ENCODE data around the gene UNC13A. TPM values are rescaled to one million over a fixed set of nuclear protein-coding genes. Genes with fewer than 3 reads are reported as not detected.

Gene UNC13A
- polyA plus RNA-seq, 1 donor from 2014 or later: 7.8 TPM

- H3K9me3 ChIP-seq (ENCODE audit: low read length): no peaks in the 10 kb centered on the region
- H2AFZ ChIP-seq (ENCODE audit: low read depth, low read length): no peak overlapping the region
- no peaks in the 10 kb centered on the region for H4K20me1 ChIP-seq (ENCODE audit: insufficient read depth)
- H3F3A ChIP-seq (ENCODE audit: insufficient read depth, low read length, poor library complexity, severe bottlenecking): no peaks in the 10 kb centered on the region
- no peak overlapping the region for H3K4me3 ChIP-seq (ENCODE audit: low read length)
- no peak overlapping the region for H3K4me2 ChIP-seq (ENCODE audit: low read length)
- H3K79me2 ChIP-seq (replicated peaks; ENCODE audit: insufficient read depth, low read length): no peaks in the 10 kb centered on the region
- no peaks in the 10 kb centered on the region for H3K36me3 ChIP-seq (ENCODE audit: insufficient read depth, low read length)
- H3K9me2 ChIP-seq (ENCODE audit: insufficient read depth, low read length): no peaks in the 10 kb centered on the region
- TF ChIP-seq RAD21 (conservative IDR thresholded peaks at IDR 0.05): no peak
- no peak for TF ChIP-seq EP300 (conservative IDR thresholded peaks at IDR 0.05; ENCODE audit: poor library complexity, severe bottlenecking)
- TF ChIP-seq TAF1 (IDR thresholded peaks at IDR 0.05; ENCODE audit: low read depth): no peak
- no peak for TF ChIP-seq CTCF (IDR thresholded peaks at IDR 0.05; ENCODE audit: poor library complexity, severe bottlenecking)
- no peak for TF ChIP-seq SMC3 (conservative IDR thresholded peaks at IDR 0.05; ENCODE audit: poor library complexity)
- TF ChIP-seq MXI1 (conservative IDR thresholded peaks at IDR 0.05; ENCODE audit: poor library complexity, severe bottlenecking): no peak
- TF ChIP-seq POLR2AphosphoS5 (IDR thresholded peaks at IDR 0.05): no peak
- no peak for TF ChIP-seq REST (IDR thresholded peaks at IDR 0.05; ENCODE audit: borderline replicate concordance)
- TF ChIP-seq EZH2 (IDR thresholded peaks at IDR 0.05; ENCODE audit: borderline replicate concordance, insufficient read depth, low read length, poor library complexity, severe bottlenecking): no peak
- no peak overlapping the region for H3K27ac ChIP-seq (ENCODE audit: low read length)
- no peak overlapping the region for H3K9ac ChIP-seq (ENCODE audit: low read length)
- no peaks in the 10 kb centered on the region for H3K27me3 ChIP-seq (ENCODE audit: insufficient read depth, low read depth, low read length)
These were observed 73.7 kb downstream of the UNC13A start for GRCh38 chr19:17614476-17614875.

- Histone ChIP-seq H3K4me2 (ENCODE audit: low read length) (no peak overlapping the region), H3K36me3 (ENCODE audit: insufficient read depth, low read length) (no peaks in the 10 kb centered on the region), H3F3A (ENCODE audit: insufficient read depth, low read length, poor library complexity, severe bottlenecking) (no peaks in the 10 kb centered on the region), H3K9me3 (ENCODE audit: low read length) (no peaks in the 10 kb centered on the region), H3K9me2 (ENCODE audit: insufficient read depth, low read length) (no peaks in the 10 kb centered on the region), H3K27ac (ENCODE audit: low read length) (no peak overlapping the region), H2AFZ (ENCODE audit: low read depth, low read length) (no peak overlapping the region), H3K27me3 (ENCODE audit: insufficient read depth, low read depth, low read length) (no peaks in the 10 kb centered on the region), H4K20me1 (ENCODE audit: insufficient read depth) (no peaks in the 10 kb centered on the region), H3K79me2 (replicated peaks; ENCODE audit: insufficient read depth, low read length) (no peaks in the 10 kb centered on the region), H3K4me3 (ENCODE audit: low read length) (no peak overlapping the region), H3K9ac (ENCODE audit: low read length) (no peak overlapping the region)
- TF ChIP-seq RAD21 (conservative IDR thresholded peaks at IDR 0.05): no peak
- TF ChIP-seq CTCF (IDR thresholded peaks at IDR 0.05; ENCODE audit: poor library complexity, severe bottlenecking): no peak
- no peak for TF ChIP-seq SMC3 (conservative IDR thresholded peaks at IDR 0.05; ENCODE audit: poor library complexity)
- no peak for TF ChIP-seq EZH2 (IDR thresholded peaks at IDR 0.05; ENCODE audit: borderline replicate concordance, insufficient read depth, low read length, poor library complexity, severe bottlenecking)
- no peak for TF ChIP-seq TAF1 (IDR thresholded peaks at IDR 0.05; ENCODE audit: low read depth)
- no peak for TF ChIP-seq MXI1 (conservative IDR thresholded peaks at IDR 0.05; ENCODE audit: poor library complexity, severe bottlenecking)
- TF ChIP-seq REST (IDR thresholded peaks at IDR 0.05; ENCODE audit: borderline replicate concordance): no peak
- no peak for TF ChIP-seq POLR2AphosphoS5 (IDR thresholded peaks at IDR 0.05)
- no peak for TF ChIP-seq EP300 (conservative IDR thresholded peaks at IDR 0.05; ENCODE audit: poor library complexity, severe bottlenecking)
These were observed 76.5 kb downstream of the UNC13A start for GRCh38 chr19:17611462-17612244.

Measured in neural cell (in vitro differentiated cells).